Activated naive CD8-positive, alpha-beta T cell treated with anti-CD3 and anti-CD28 coated beads, Interleukin-2, amount 10 ng/mL, durations not matched to agents 7 days and 5 days (primary cell): ENCODE measurements around the gene CXCL6. TPM values are rescaled to one million over a fixed set of nuclear protein-coding genes. Genes with fewer than 3 reads are reported as not detected.

ENCODE experiments used
- ATAC-seq: fragments of 150-1000 bp; cut with Tn5 transposase; one replicate; pipeline ENCODE4 v1.10.0; 2021; ENCODE audit warnings: low read depth, moderate library complexity
- POLR2A ChIA-PET: fragments of 350-600 bp; sonication (Branson Sonifier 250); formaldehyde crosslinking; loops from one replicate; lab custom pipeline; 2021; ENCODE audit warnings: antibody characterized with exemption; lab: Charles Lee
- DNase-seq: peaks from one replicate; pipeline ENCODE4 v3.0.0; 2021
- H3K27ac Mint-ChIP-seq: one replicate; pipeline ENCODE4 v1.8.0; 2022; ENCODE audit warnings: mild to moderate bottlenecking, mixed read lengths
- H3K27me3 Mint-ChIP-seq: one replicate; pipeline ENCODE4 v1.8.0; 2022; ENCODE audit warnings: mild to moderate bottlenecking, moderate library complexity, mixed read lengths
- H3K36me3 Mint-ChIP-seq: one replicate; pipeline ENCODE4 v1.8.0; 2021; ENCODE audit warnings: mild to moderate bottlenecking, mixed read lengths
- H3K4me1 Mint-ChIP-seq: one replicate; pipeline ENCODE4 v1.8.0; 2021; ENCODE audit warnings: mixed read lengths
- H3K4me3 Mint-ChIP-seq: one replicate; pipeline ENCODE4 v1.8.0; 2022; ENCODE audit warnings: mild to moderate bottlenecking, moderate library complexity, mixed read lengths
- H3K9me3 Mint-ChIP-seq: one replicate; pipeline ENCODE4 v1.8.0; 2021; ENCODE audit warnings: mixed read lengths
- total RNA-seq, 2 experiments: library from RNA; stranded (reverse); gene quantifications; one replicate each; pipeline ENCODE4 v1.2.3, GENCODE V29; 2021

Gene CXCL6
- total RNA-seq, 2 experiments from 2014 or later = not detected

GRCh38 chr4:73885574-73886267, 49.2 kb downstream of the CXCL6 start:
- no peaks in the 10 kb centered on the region for H3K36me3 Mint-ChIP-seq
- POLR2A ChIA-PET = no interaction called here
- DNase-seq (no peak), ATAC-seq (no peak)
- no peaks in the 10 kb centered on the region for H3K9me3 Mint-ChIP-seq
- no peak overlapping the region for H3K27ac Mint-ChIP-seq
- H3K27me3 Mint-ChIP-seq = no peaks in the 10 kb centered on the region
- peaks cover 1% of the 10 kb centered on the region for H3K4me1 Mint-ChIP-seq
- H3K4me3 Mint-ChIP-seq = no peak overlapping the region

Other genes with a start within 250 kb of the CXCL6 start
- gene RASSF6, start 216.2 kb upstream of the CXCL6 start, total RNA-seq = under 1 TPM in 1 of 2 experiments, not detected in 1; 0.06 TPM
- gene CXCL8, start 96.1 kb upstream of the CXCL6 start, total RNA-seq = 1 to 10 TPM; 2.2 to 2.3 TPM
- gene PF4V1, start 16.6 kb downstream of the CXCL6 start, total RNA-seq = not detected
- not detected for gene CXCL1, start 32.7 kb downstream of the CXCL6 start, total RNA-seq
- gene PF4, start 145.3 kb downstream of the CXCL6 start, total RNA-seq = not detected
- not detected for gene PPBP, start 151.5 kb downstream of the CXCL6 start, total RNA-seq
- gene CXCL5, start 162.0 kb downstream of the CXCL6 start, total RNA-seq = not detected
- under 1 TPM in 1 of 2 experiments, not detected in 1; 0.17 TPM for gene CXCL3, start 202.0 kb downstream of the CXCL6 start, total RNA-seq